Gastrocnemius medialis (tissue), 4 donors: ENCODE data around the gene TTLL6. TPM values are rescaled to one million over a fixed set of nuclear protein-coding genes. Genes with fewer than 3 reads are reported as not detected.

Experiments
- ATAC-seq, 2 donors: fragments of 150-250 bp; one replicate each; pipeline ENCODE4 v1.9.1; 2016
- DNase-seq, 2 donors: peaks; one replicate each; pipeline ENCODE4 v3.0.0-alpha.2; 2019
- H3K27ac ChIP-seq, 4 donors: fragments of 200-600 bp; sonication (generic); 1 replicate in 1 of 4; 2 replicates in 3 of 4; pipeline ENCODE4 v1.5.1; 2016 to 2018; ENCODE audit warnings: mild to moderate bottlenecking in 2 of 4, moderate library complexity in 1 of 4
- H3K27me3 ChIP-seq, 3 donors: fragments of 200-600 bp; sonication (generic) in 2 of 3; 1 replicate in 1 of 3; 2 replicates in 2 of 3; pipeline versions ENCODE4 v1.5.1 to v1.6.0; 2016 to 2019; ENCODE audit warnings: mild to moderate bottlenecking in 1 of 3, moderate library complexity in 1 of 3
- H3K36me3 ChIP-seq, 2 donors: fragments of 200-600 bp; sonication (generic) in 1 of 2; one replicate each; pipeline ENCODE4 v1.5.1; 2017 to 2018
- H3K4me1 ChIP-seq, 2 donors: fragments of 200-600 bp; sonication (generic) in 1 of 2; one replicate each; pipeline ENCODE4 v1.5.1; 2016 to 2017; ENCODE audit warnings: mild to moderate bottlenecking in 2 of 2
- H3K4me3 ChIP-seq, 4 donors: fragments of 200-600 bp; sonication (generic) in 3 of 4; 1 replicate in 1 of 4; 2 replicates in 3 of 4; pipeline ENCODE4 v1.5.1; 2016 to 2019; ENCODE audit warnings: mild to moderate bottlenecking in 2 of 4
- H3K9me3 ChIP-seq, 3 donors: fragments of 200-600 bp; sonication (generic) in 2 of 3; 1 replicate in 1 of 3; 2 replicates in 2 of 3; pipeline ENCODE4 v1.5.1; 2016 to 2019
- CTCF ChIP-seq, 5 experiments: fragments of 450-650 bp in 3 of 5; fragments of 200-600 bp in 2 of 5; sonication (generic) in 2 of 5; IDR thresholded peaks in 4 of 5; conservative IDR thresholded peaks in 1 of 5; 1 replicate in 4 of 5; 2 replicates in 1 of 5; pipeline ENCODE4 v1.5.1; 2016 to 2019; ENCODE audit warnings: antibody characterized with exemption in 5 of 5, mild to moderate bottlenecking in 3 of 5, moderate library complexity in 3 of 5
- POLR2A ChIP-seq, 2 donors: fragments of 450-650 bp; IDR thresholded peaks; one replicate each; pipeline ENCODE4 v1.6.1; 2017; ENCODE audit warnings: antibody characterized with exemption in 2 of 2, mild to moderate bottlenecking in 2 of 2, moderate library complexity in 2 of 2
- in situ Hi-C, 4 donors: fragments of 200-750 bp; cut with MboI; loops; one replicate each; pipeline versions ENCODE4 v1.15.0 to v1.8.0; 2017; ENCODE audit warnings: low sequenced_read_pairs in 4 of 4
- intact Hi-C: fragments of 100-400 bp; cut with DNase I; formaldehyde crosslinking; loops from one replicate; pipeline ENCODE4 v1.15.1; 2023; ENCODE audit warnings: low total_unique reads
- total RNA-seq, 4 donors: library from RNA; depleted of rRNA; stranded (reverse); fragments of >200 nt; gene quantifications; one replicate each; pipeline versions ENCODE4 v1.1.0 to v1.2.3, GENCODE V29; 2016

Gene TTLL6
- total RNA-seq, 4 donors from 2014 or later, result 0.10 TPM; not detected in 2

- Histone ChIP-seq H3K27me3 (peaks cover 99 to 100% (median 99%) of the 10 kb centered on the region in 3 donors), H3K27ac (no peak overlapping the region), H3K36me3 (no peaks in the 10 kb centered on the region), H3K4me3 (no peak overlapping the region), H3K9me3 (no peaks in the 10 kb centered on the region), H3K4me1 (peaks cover 0 to 6% of the 10 kb centered on the region in 2 donors)
- ATAC-seq, result no peak
- in situ Hi-C loops, result loop anchor here in 2 of 4 donors (25.0 kb wide), 3 partner anchors 112 to 263 kb away; partner anchors contain the start of genes HOXB9 (in 1 of the 2) and IGF2BP1 (in 1 of the 2)
- no peak for DNase-seq
- intact Hi-C loops, result no loop called here
- TF ChIP-seq POLR2A (IDR thresholded peaks at IDR 0.05), result no peak
Observed at GRCh38 chr17:48748718-48749566, 68.1 kb downstream of the TTLL6 start.

GRCh38 chr17:48747445-48748363, 69.3 kb downstream of the TTLL6 start:
- ATAC-seq, result no peak
- no peaks in the 10 kb centered on the region for H3K36me3 ChIP-seq
- DNase-seq, result no peak
- H3K9me3 ChIP-seq, result no peaks in the 10 kb centered on the region
- peaks cover 99 to 100% (median 99%) of the 10 kb centered on the region in 3 donors for H3K27me3 ChIP-seq
- H3K4me1 ChIP-seq, result no peaks in the 10 kb centered on the region
- in situ Hi-C loops (loop anchor here in 2 of 4 donors (25.0 kb wide), 3 partner anchors 110 to 265 kb away; partner anchors contain the start of genes HOXB9 (in 1 of the 2) and IGF2BP1 (in 1 of the 2)), intact Hi-C loops (no loop called here)
- H3K4me3 ChIP-seq, result no peak overlapping the region
- no peak overlapping the region for H3K27ac ChIP-seq
- TF ChIP-seq POLR2A (IDR thresholded peaks at IDR 0.05), result no peak
- TF ChIP-seq CTCF (IDR thresholded peaks at IDR 0.05 in 4 of 5, conservative IDR thresholded peaks at IDR 0.05 in 1 of 5), result no peak

- Histone ChIP-seq H3K27me3 (peaks cover 97 to 100% (median 99%) of the 10 kb centered on the region in 3 donors), H3K4me3 (no peak overlapping the region), H3K4me1 (no peaks in the 10 kb centered on the region), H3K9me3 (no peaks in the 10 kb centered on the region), H3K27ac (no peak overlapping the region), H3K36me3 (no peaks in the 10 kb centered on the region)
- in situ Hi-C loops, result loop anchor here in 2 of 4 donors (25.0 kb wide), 3 partner anchors 110 to 265 kb away; partner anchors contain the start of genes HOXB9 (in 1 of the 2) and IGF2BP1 (in 1 of the 2)
- no peak for ATAC-seq
- DNase-seq, result no peak
- intact Hi-C loops, result no loop called here
- TF ChIP-seq POLR2A (IDR thresholded peaks at IDR 0.05) (no peak), CTCF (IDR thresholded peaks at IDR 0.05 in 4 of 5, conservative IDR thresholded peaks at IDR 0.05 in 1 of 5) (no peak)
Observed at GRCh38 chr17:48746916-48747444, 70.0 kb downstream of the TTLL6 start.

- ATAC-seq (no peak), DNase-seq (no peak)
- no peak for TF ChIP-seq CTCF (IDR thresholded peaks at IDR 0.05 in 4 of 5, conservative IDR thresholded peaks at IDR 0.05 in 1 of 5)
- no peak for TF ChIP-seq POLR2A (IDR thresholded peaks at IDR 0.05)
- Histone ChIP-seq H3K4me3 (no peak overlapping the region), H3K27ac (no peak overlapping the region), H3K4me1 (no peaks in the 10 kb centered on the region), H3K9me3 (no peaks in the 10 kb centered on the region), H3K27me3 (peaks cover 97 to 100% (median 99%) of the 10 kb centered on the region in 3 donors), H3K36me3 (no peaks in the 10 kb centered on the region)
- intact Hi-C loops (no loop called here), in situ Hi-C loops (loop anchor here in 2 of 4 donors (25.0 kb wide), 3 partner anchors 108 to 267 kb away; partner anchors contain the start of genes HOXB9 (in 1 of the 2) and IGF2BP1 (in 1 of the 2))
Observed at GRCh38 chr17:48745381-48746275, 71.4 kb downstream of the TTLL6 start.
